ENCODE data around the gene GSTM1. TPM values are rescaled to one million over a fixed set of nuclear protein-coding genes. Genes with fewer than 3 reads are reported as not detected.

Gene GSTM1
- polyA plus RNA-seq, 3 donors = 13.5 to 27.7 TPM; not detected in 1

DNA sequence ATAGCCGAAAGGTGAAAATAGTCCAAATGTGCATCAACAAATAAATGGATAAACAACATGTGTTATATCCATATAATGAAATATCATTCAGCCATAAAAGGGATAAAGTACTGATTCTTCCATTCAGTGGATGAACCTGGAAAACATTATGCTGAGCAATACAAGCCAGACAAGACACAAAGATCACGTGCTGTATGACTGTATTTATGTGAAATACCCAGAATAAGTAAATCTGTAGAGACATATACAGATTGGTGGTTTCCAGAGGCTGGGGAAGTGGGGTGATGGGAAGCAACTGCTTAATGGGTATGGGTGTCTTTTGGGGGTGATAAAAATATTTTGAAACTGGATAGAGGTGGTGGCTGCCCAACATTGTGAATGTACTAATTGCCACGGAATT is 45.0 kb upstream of the GSTM1 start:
- Histone ChIP-seq H3K36me3 (replicated peaks in 1 of 2; ENCODE audit: control insufficient read depth in 1 of 2, insufficient read depth in 2 of 2, low read length in 2 of 2) (no peaks in the 10 kb centered on the region), H3K9ac (ENCODE audit: insufficient read depth, low read length, poor library complexity, severe bottlenecking) (no peak overlapping the region), H3K27ac (ENCODE audit: low read depth in 1 of 2, low read length in 2 of 2) (no peak overlapping the region), H4K20me1 (ENCODE audit: insufficient read depth, low read length) (no peaks in the 10 kb centered on the region), H3K4me1 (ENCODE audit: control insufficient read depth in 1 of 2, insufficient read depth in 2 of 2, low read length in 2 of 2) (peaks cover 7 to 14% of the 10 kb centered on the region in 2 donors), H2AFZ (ENCODE audit: insufficient read depth, low read depth, low read length, poor library complexity, severe bottlenecking) (no peak overlapping the region), H3K9me3 (replicated peaks in 1 of 2; ENCODE audit: control insufficient read depth in 1 of 2, insufficient read depth in 1 of 2, low read length in 2 of 2) (no peaks in the 10 kb centered on the region), H3K4me2 (replicated peaks; ENCODE audit: extremely low read depth, low read length, poor library complexity, severe bottlenecking) (no peak overlapping the region), H3K79me2 (ENCODE audit: insufficient read depth, low read length) (no peaks in the 10 kb centered on the region), H3K4me3 (replicated peaks in 1 of 3; ENCODE audit: low read depth in 2 of 3, low read length in 3 of 3) (no peak overlapping the region), H3K27me3 (ENCODE audit: control insufficient read depth in 2 of 2, insufficient read depth in 2 of 2, low read length in 2 of 2) (no peaks in the 10 kb centered on the region)
- Mint-ChIP-seq H3K27me3 (ENCODE audit: low read depth in 3 of 3) (peaks cover 3 to 8% (median 7%) of the 10 kb centered on the region in 3 donors), H3K9me3 (peaks cover 0 to 5% (median 0%) of the 10 kb centered on the region in 7 donors), H3K4me1 (peaks cover 16% of the 10 kb centered on the region), H3K4me3 (no peak overlapping the region), H3K36me3 (peaks cover 0 to 2% of the 10 kb centered on the region in 2 donors), H3K27ac (no peak overlapping the region)
- 83% methylated on average over 1 of the region's 3 CpGs for WGBS (ENCODE audit: insufficient coverage)
- TF ChIP-seq, protein P1, sequence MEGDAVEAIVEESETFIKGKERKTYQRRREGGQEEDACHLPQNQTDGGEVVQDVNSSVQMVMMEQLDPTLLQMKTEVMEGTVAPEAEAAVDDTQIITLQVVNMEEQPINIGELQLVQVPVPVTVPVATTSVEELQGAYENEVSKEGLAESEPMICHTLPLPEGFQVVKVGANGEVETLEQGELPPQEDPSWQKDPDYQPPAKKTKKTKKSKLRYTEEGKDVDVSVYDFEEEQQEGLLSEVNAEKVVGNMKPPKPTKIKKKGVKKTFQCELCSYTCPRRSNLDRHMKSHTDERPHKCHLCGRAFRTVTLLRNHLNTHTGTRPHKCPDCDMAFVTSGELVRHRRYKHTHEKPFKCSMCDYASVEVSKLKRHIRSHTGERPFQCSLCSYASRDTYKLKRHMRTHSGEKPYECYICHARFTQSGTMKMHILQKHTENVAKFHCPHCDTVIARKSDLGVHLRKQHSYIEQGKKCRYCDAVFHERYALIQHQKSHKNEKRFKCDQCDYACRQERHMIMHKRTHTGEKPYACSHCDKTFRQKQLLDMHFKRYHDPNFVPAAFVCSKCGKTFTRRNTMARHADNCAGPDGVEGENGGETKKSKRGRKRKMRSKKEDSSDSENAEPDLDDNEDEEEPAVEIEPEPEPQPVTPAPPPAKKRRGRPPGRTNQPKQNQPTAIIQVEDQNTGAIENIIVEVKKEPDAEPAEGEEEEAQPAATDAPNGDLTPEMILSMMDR (IDR thresholded peaks at IDR 0.05) = no peak
- DNase-seq = peak in 1 of 3 donors; percentile 41
- intact Hi-C loops (cut with micrococcal nuclease) = loop anchor here (2.0 to 10.0 kb wide), 3 partner anchors 130 to 370 kb away; partner anchors contain the start of gene AHCYL1 (in 1 of the 2)

DNA sequence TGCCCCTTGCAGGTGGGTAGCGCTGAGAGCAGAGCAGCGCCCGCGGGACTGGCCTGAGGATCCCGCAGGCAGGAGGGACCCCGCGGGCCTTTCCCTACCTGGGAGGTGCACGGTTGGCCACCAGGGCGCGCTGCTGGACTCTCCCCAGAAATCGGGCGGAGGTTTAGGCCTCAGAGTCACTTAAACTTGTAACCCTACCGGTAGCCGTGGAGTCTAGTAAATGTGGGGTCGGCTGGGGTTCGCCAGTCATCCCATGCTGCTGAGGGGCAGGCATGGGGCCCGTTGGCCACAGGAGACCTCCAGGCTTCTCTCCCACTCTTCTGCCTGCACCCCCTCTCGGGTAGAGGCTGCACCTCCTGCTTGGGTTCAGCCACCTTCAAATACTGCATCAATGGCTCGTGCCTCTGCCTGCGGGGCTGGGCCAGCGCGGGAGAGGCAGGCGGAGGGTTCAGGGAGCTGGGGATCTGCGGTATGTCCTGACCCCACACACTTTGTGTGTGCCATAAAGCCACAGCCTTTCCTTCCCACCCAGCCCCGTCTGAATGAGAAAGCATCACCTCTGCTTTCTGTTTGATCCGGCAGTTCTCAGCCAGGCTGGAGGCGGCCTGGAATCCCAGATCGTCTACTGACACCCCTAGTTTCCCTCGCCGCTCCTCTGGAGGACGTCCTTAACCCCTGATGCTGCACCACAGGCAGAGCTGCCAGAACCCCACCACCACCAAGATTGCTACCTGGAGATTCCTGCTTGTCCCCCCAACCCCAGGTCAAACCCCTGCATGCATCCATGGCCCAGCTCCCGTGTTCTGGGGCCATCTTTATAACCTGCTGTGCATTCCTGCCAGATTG is 44.0 kb upstream of the GSTM1 start:
- Mint-ChIP-seq H3K27ac (no peak overlapping the region), H3K4me3 (peak overlapping the region in 1 of 2 donors; percentile 51), H3K36me3 (peaks cover 0 to 2% of the 10 kb centered on the region in 2 donors), H3K9me3 (peaks cover 0 to 5% (median 0%) of the 10 kb centered on the region in 7 donors), H3K27me3 (ENCODE audit: low read depth in 3 of 3) (peaks cover 3 to 7% (median 4%) of the 10 kb centered on the region in 3 donors), H3K4me1 (peaks cover 16% of the 10 kb centered on the region)
- TF ChIP-seq, protein P1 (IDR thresholded peaks at IDR 0.05) = peak; percentile 93
- DNase-seq = peak; percentile 59 to 75 (median 70)
- H3K4me2 ChIP-seq (replicated peaks; ENCODE audit: extremely low read depth, low read length, poor library complexity, severe bottlenecking) = peak overlapping the region; percentile 31
- no peaks in the 10 kb centered on the region for H3K79me2 ChIP-seq (ENCODE audit: insufficient read depth, low read length)
- no peaks in the 10 kb centered on the region for H4K20me1 ChIP-seq (ENCODE audit: insufficient read depth, low read length)
- H3K4me1 ChIP-seq (ENCODE audit: control insufficient read depth in 1 of 2, insufficient read depth in 2 of 2, low read length in 2 of 2) = peaks cover 7 to 14% of the 10 kb centered on the region in 2 donors
- no peak overlapping the region for H3K9ac ChIP-seq (ENCODE audit: insufficient read depth, low read length, poor library complexity, severe bottlenecking)
- no peak overlapping the region for H3K4me3 ChIP-seq (replicated peaks in 1 of 3; ENCODE audit: low read depth in 2 of 3, low read length in 3 of 3)
- H3K36me3 ChIP-seq (replicated peaks in 1 of 2; ENCODE audit: control insufficient read depth in 1 of 2, insufficient read depth in 2 of 2, low read length in 2 of 2) = no peaks in the 10 kb centered on the region
- H3K27ac ChIP-seq (ENCODE audit: low read depth in 1 of 2, low read length in 2 of 2) = no peak overlapping the region
- 39% methylated on average over 28 of the region's 32 CpGs for WGBS (ENCODE audit: insufficient coverage)
- H3K9me3 ChIP-seq (replicated peaks in 1 of 2; ENCODE audit: control insufficient read depth in 1 of 2, insufficient read depth in 1 of 2, low read length in 2 of 2) = no peaks in the 10 kb centered on the region
- H3K27me3 ChIP-seq (ENCODE audit: control insufficient read depth in 2 of 2, insufficient read depth in 2 of 2, low read length in 2 of 2) = no peaks in the 10 kb centered on the region
- intact Hi-C loops (cut with micrococcal nuclease) = loop anchor here (2.0 to 10.0 kb wide), 3 partner anchors 129 to 369 kb away; partner anchors contain the start of gene AHCYL1 (in 1 of the 2)
- H2AFZ ChIP-seq (ENCODE audit: insufficient read depth, low read depth, low read length, poor library complexity, severe bottlenecking) = peak overlapping the region; percentile 83

Measured in CD14-positive monocyte (primary cell).